GM21717 (cell line): ENCODE data around the gene SGMS1.

Experiments used
- ATAC-seq: cut with Tn5 transposase; IDR thresholded peaks from one replicate; pipeline ENCODE4 v1.9.1; 2021; ENCODE audit warnings: mild to moderate bottlenecking, moderate library complexity; ENCODE audit not compliant: unreplicated experiment

Gene SGMS1

GRCh38 chr10:50636618-50637579 is 13.1 kb upstream of the SGMS1 start:
- peak; percentile 89 for ATAC-seq

DNA sequence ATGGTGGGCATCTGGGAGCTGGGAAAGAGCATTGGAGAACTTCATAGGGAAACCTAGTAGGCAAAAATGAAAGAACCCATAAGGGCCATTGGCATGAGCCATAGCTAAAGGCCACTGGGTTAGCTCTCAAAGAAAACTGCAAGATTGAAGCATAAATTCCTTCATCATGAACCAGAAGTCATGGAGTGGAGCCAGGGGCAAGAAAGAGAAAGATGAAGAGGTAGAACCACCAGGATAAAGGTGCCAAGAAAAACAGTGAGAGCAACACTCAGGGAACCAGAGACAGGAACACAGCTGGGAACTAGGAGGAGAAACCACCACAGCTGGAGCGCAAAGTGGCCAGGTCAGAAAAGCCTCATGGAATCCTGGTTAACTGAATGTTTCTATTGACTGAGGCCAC is 11.5 kb upstream of the SGMS1 start:
- ATAC-seq: no peak

GRCh38 chr10:50634479-50634878 is 10.7 kb upstream of the SGMS1 start:
- no peak for ATAC-seq

- no peak for ATAC-seq
Measured at GRCh38 chr10:50631052-50631451, 7.3 kb upstream of the SGMS1 start.

DNA sequence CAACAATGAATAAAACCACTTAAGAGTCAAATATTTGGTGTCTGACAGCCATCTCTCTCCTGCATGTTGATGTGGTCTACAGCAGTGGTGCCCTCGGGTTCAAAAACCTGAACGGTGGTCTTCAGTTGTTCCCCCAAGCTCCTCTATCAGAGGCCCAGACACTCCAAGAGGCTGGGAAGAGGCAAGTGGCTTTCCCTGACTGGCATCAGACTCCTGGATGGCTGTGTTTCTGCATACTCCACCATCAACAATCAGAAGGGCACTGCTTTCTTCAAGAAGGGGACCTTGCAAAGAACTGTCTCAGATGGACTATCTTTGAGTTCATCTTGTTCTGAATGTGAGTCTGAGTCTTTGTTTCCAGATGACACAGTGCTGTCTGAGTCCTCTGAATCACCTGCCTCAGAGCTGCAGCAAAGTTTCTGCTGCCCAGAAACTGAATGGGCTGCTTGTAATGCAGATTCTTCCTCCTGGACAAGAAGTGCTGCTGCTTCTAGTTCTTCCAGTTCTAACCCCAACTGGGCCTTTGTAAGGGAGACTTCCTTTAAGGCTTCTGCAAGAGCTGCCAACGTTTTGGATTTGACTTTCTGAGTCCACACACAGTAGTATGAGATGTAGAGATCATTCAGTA is 5.9 kb upstream of the SGMS1 start:
- ATAC-seq: no peak

DNA sequence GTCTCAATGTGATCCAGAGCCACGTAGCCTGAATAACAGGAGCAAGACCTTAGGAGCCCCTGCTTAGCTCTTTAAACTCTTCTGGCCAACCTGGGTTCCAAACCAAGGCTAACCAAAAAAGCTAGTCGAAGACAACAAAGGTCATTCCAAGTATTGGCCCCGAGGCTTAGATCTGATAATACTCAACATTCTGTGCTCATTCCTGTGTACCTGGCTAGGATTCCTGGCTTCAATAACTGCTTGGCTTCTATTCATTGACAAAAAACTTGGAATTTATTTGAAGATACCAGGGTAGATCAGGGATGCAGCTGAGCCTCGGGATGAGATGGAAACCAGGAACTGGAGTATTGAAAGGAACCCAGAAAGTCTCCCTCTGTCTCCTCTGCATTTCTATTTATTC is 4.1 kb upstream of the SGMS1 start:
- ATAC-seq: no peak

- ATAC-seq: no peak
Measured at GRCh38 chr10:50627443-50627842, 3.7 kb upstream of the SGMS1 start.

- ATAC-seq: no peak
Measured at GRCh38 chr10:50625649-50626132, 1.9 kb upstream of the SGMS1 start.

DNA sequence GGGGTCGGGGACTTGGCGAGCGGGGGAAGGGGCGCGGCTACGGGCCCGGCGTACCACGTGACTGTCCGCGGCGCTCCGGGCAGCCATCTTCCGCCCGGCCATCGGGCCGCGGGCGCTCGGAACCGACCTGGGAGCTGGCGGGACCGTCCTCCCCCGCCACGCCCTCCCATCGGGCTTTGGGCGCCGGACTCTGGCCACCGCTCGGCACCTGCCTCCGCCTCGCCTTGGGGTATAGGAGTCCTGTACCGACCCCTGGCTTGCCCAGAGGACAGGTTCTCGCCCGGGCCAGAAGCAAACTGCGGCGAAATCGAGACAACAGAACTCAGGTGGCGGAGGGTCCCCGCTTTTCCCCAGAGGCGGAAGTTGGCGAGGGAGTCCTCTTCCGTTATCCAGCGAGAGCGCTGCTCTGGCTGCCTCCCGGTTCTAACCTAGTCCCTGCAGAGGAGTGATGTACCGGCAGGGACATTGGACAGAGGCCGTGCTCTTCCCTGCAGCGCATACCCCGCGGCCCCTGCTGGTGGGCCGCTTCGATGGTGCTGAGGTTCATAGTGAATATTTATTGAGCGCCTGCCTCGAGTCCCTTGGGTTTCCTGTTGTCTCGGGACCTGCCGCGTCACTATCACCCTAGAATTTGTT is 1.2 kb upstream of the SGMS1 start:
- ATAC-seq: peak; percentile 38

GRCh38 chr10:50624413-50624865 is 683 bp upstream of the SGMS1 start:
- ATAC-seq: peak; percentile 55

- ATAC-seq: peak; percentile 5
Measured at GRCh38 chr10:50622706-50623662, 772 bp downstream of the SGMS1 start.

GRCh38 chr10:50621968-50622705 is 1.6 kb downstream of the SGMS1 start:
- peak; percentile 24 for ATAC-seq

GRCh38 chr10:50620899-50621298 is 2.9 kb downstream of the SGMS1 start:
- ATAC-seq: no peak

- no peak for ATAC-seq
Measured at GRCh38 chr10:50619882-50620281, 3.9 kb downstream of the SGMS1 start.

GRCh38 chr10:50619166-50619565 is 4.6 kb downstream of the SGMS1 start:
- ATAC-seq: no peak

GRCh38 chr10:50618624-50619023 is 5.1 kb downstream of the SGMS1 start:
- no peak for ATAC-seq

GRCh38 chr10:50615658-50616057 is 8.1 kb downstream of the SGMS1 start:
- ATAC-seq: no peak

DNA sequence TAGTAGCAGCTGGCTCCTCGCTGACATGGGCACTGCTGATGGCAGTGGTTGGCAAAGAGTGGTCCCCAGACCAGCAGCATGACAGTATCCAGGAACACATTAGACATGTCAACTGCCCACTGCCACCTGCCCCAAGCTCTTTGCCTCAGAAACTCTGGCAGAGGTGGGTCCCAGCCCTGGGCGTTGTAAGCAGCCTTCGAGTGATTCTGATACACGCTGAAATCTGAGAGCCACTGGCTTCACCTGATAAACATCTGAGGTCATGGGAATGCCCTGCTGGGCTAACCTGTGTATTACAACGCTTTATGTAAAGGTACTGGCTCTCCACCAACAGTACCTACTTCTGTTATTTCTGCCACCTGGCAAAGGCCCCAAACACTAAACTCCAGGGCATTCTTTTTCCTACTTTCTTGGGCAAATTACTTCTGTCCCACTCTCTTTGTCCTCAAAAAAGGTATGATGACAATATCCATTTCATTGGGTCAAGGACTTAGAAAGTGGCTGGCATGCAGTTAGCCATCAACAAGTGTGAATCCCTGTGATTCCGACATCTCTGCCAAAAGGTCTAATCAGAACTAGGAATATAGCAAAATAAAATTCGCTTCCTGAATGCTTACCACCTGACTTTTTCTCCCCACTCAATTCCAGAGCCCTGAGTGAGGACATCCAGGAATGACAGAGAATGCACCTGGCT is 9.2 kb downstream of the SGMS1 start:
- no peak for ATAC-seq
